Loucy (cell line): ENCODE results near the gene SYPL1.

Experiments
- H2AFZ ChIP-seq: fragments of 200-600 bp; sonication (generic); 2 replicates; pipeline ENCODE4 v1.6.0; 2016; ENCODE audit warnings: antibody characterized with exemption, mild to moderate bottlenecking, low read length, moderate library complexity
- H3F3A ChIP-seq: fragments of 200-600 bp; 2 replicates; pipeline ENCODE4 v1.6.0; 2016; ENCODE audit warnings: antibody characterized with exemption, low read depth, mild to moderate bottlenecking
- H3K27me3 ChIP-seq: fragments of 200-600 bp; sonication (generic); 2 replicates; pipeline ENCODE4 v1.6.1; 2014; ENCODE audit warnings: low read length, mild to moderate bottlenecking; ENCODE audit not compliant: insufficient read depth, poor library complexity, severe bottlenecking
- H3K36me3 ChIP-seq: fragments of 200-600 bp; sonication (generic); 2 replicates; pipeline ENCODE4 v1.6.1; 2016; ENCODE audit warnings: low read length; ENCODE audit not compliant: insufficient read depth
- H3K4me1 ChIP-seq: fragments of 200-600 bp; sonication (generic); 2 replicates; pipeline ENCODE4 v1.5.1; 2014; ENCODE audit warnings: low read length, mild to moderate bottlenecking; ENCODE audit not compliant: insufficient read depth, poor library complexity, severe bottlenecking
- H3K4me2 ChIP-seq: fragments of 200-600 bp; sonication (generic); 2 replicates; pipeline ENCODE4 v1.6.0; 2014; ENCODE audit warnings: antibody characterized with exemption, low read length, low read depth, mild to moderate bottlenecking; ENCODE audit not compliant: poor library complexity, severe bottlenecking
- H3K4me3 ChIP-seq: fragments of 200-600 bp; sonication (generic); 2 replicates; pipeline ENCODE4 v1.5.1; 2014; ENCODE audit warnings: low read length, mild to moderate bottlenecking, mixed read lengths; ENCODE audit not compliant: poor library complexity, severe bottlenecking
- H3K79me2 ChIP-seq: fragments of 200-600 bp; sonication (generic); 2 replicates; pipeline ENCODE4 v1.6.1; 2014; ENCODE audit warnings: low read length; ENCODE audit not compliant: insufficient read depth
- H3K9ac ChIP-seq: fragments of 200-600 bp; sonication (generic); 2 replicates; pipeline ENCODE4 v1.6.0; 2014; ENCODE audit warnings: mild to moderate bottlenecking, low read depth, low read length, moderate library complexity; ENCODE audit not compliant: poor library complexity, severe bottlenecking
- H3K9me2 ChIP-seq: fragments of 200-600 bp; sonication (generic); replicated peaks from 2 replicates; pipeline ENCODE4 v1.6.1; 2016; ENCODE audit warnings: low read depth, low read length, mixed read lengths
- H3K9me3 ChIP-seq: fragments of 200-600 bp; sonication (generic); 2 replicates; pipeline ENCODE4 v1.6.1; 2014; ENCODE audit warnings: mild to moderate bottlenecking, antibody characterized with exemption, low read length, low read depth; ENCODE audit not compliant: insufficient read depth
- H4K20me1 ChIP-seq: fragments of 200-600 bp; sonication (generic); 2 replicates; pipeline ENCODE4 v1.6.0; 2014; ENCODE audit warnings: antibody characterized with exemption, low read length, mild to moderate bottlenecking; ENCODE audit not compliant: insufficient read depth, poor library complexity, severe bottlenecking
- CTCF ChIP-seq: fragments of 200-600 bp; sonication (generic); conservative IDR thresholded peaks from 2 replicates; pipeline ENCODE4 v1.5.1; 2014; ENCODE audit warnings: mild to moderate bottlenecking, antibody characterized with exemption, low read length
- EZH2phosphoT487 ChIP-seq: fragments of 200-600 bp; IDR thresholded peaks from 2 replicates; pipeline ENCODE4 v1.6.1; 2018; ENCODE audit warnings: antibody characterized with exemption, mild to moderate bottlenecking, moderate library complexity, borderline replicate concordance

The SYPL1 gene

GRCh38 chr7:106067678-106068077, 44.4 kb downstream of the SYPL1 start:
- Histone ChIP-seq H3K36me3 (no peaks in the 10 kb centered on the region), H3K4me2 (no peak overlapping the region), H2AFZ (no peak overlapping the region), H3K9ac (no peak overlapping the region), H4K20me1 (no peaks in the 10 kb centered on the region), H3K79me2 (peaks cover 22% of the 10 kb centered on the region), H3F3A (peaks cover 10% of the 10 kb centered on the region), H3K9me3 (no peaks in the 10 kb centered on the region), H3K9me2 (no peaks in the 10 kb centered on the region), H3K4me1 (peaks cover 71% of the 10 kb centered on the region), H3K4me3 (no peak overlapping the region), H3K27me3 (no peaks in the 10 kb centered on the region)
- TF ChIP-seq EZH2phosphoT487 (no peak), CTCF (no peak)

DNA sequence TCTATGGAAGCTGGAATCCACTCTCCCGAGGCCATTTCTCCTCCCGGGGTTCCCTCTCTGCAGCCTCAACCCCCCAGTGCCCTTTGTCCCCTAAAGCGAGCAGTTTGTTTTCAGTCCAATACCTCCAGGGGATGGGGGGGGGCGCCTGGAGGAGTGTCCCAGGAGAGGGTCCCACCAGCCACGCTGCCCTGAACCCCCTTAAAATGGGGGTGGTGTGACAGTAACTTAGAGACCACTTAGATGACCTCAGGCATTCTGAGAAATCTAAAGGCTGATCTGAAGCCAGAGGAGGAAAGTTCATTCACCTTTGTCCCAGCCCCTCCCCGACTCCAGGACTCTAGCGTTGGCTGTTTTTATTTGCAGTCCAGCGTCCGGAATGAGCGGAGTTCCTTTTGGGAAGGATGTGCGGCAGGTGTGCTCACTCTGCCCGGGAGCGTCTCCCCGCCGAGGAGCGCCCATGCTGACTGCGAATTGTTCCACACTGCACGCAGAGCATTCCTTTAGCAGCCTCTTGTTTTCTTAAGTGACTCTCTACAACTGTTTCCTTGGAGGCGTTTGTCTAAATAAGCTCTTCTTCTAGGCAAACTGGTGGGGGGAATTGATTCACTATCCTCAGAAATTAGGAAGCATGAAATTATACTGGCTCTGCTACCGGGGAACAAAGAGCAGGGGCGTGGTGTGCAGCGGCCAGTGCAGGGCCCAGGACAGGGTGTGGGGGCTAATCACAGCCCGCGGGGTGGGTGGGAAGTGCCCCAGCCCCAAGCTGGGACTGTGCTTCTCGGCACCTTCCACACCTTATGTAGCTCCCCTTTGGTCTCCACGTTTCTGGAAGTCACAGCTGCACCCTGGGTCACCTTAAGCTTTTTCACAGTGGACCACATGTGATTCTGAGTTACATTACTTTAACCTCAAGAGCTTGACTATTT, 46.3 kb downstream of the SYPL1 start:
- Histone ChIP-seq H3K4me1 (peaks cover 66% of the 10 kb centered on the region), H2AFZ (no peak overlapping the region)

DNA sequence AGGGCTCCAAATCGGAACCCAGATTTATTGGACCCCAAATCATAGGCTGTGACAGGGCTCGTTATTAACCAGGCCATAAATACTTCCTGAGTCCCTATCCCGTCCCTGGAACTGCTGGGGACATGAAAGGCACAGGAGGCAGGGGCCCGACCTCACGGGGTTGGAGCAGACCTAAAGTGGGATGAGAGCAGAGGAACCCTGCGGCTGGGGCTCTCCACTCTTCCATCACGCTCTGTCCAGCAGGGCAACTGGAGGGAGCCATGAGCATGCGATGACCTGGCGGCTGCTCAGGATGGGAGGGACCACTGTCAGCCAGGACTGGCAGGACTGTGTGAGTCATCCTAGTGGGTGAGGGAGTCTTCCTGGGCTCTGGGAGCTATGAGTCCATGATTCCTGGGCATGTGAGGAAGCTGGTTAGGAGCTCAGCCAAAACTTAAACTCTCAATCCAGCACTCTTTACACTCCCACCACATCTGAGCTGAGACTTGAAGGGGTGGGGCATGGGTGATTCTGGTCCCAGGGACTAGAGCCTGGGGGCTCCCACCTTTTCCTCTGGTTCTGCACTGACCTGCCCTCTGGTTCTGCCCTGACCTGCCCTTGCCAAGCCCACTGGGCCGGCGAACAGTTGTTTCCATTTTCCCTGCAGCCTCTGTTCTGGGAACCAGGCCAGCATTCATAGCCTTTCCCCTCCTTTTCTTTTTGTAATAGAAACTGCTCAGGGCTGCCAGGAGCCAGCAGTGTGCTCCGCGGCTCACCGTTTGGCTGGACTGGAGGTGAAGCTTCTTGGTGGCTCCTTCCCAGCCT, 47.1 kb downstream of the SYPL1 start:
- Histone ChIP-seq H3K9ac (peak overlapping the region; percentile 5), H4K20me1 (no peaks in the 10 kb centered on the region), H3K4me3 (no peak overlapping the region), H3K4me1 (peaks cover 58% of the 10 kb centered on the region), H3K9me2 (no peaks in the 10 kb centered on the region), H3K9me3 (no peaks in the 10 kb centered on the region), H3K27me3 (no peaks in the 10 kb centered on the region), H3K36me3 (no peaks in the 10 kb centered on the region), H3F3A (no peaks in the 10 kb centered on the region), H3K79me2 (peaks cover 12% of the 10 kb centered on the region), H2AFZ (no peak overlapping the region), H3K4me2 (no peak overlapping the region)
- TF ChIP-seq CTCF (no peak), EZH2phosphoT487 (no peak)

More for the DNA sequence above, 46.3 kb downstream of the SYPL1 start:
- no peaks in the 10 kb centered on the region for H3K27me3 ChIP-seq
- no peak overlapping the region for H3K4me2 ChIP-seq
- H4K20me1 ChIP-seq: no peaks in the 10 kb centered on the region
- TF ChIP-seq CTCF (no peak), EZH2phosphoT487 (no peak)
- H3K9me2 ChIP-seq: no peaks in the 10 kb centered on the region
- no peak overlapping the region for H3K4me3 ChIP-seq
- H3K9me3 ChIP-seq: no peaks in the 10 kb centered on the region
- H3K79me2 ChIP-seq: peaks cover 21% of the 10 kb centered on the region
- no peaks in the 10 kb centered on the region for H3K36me3 ChIP-seq
- H3K9ac ChIP-seq: peak overlapping the region; percentile 5
- H3F3A ChIP-seq: no peaks in the 10 kb centered on the region
